ENCODE measurements around the gene ACOT7.

Gene ACOT7

DNA sequence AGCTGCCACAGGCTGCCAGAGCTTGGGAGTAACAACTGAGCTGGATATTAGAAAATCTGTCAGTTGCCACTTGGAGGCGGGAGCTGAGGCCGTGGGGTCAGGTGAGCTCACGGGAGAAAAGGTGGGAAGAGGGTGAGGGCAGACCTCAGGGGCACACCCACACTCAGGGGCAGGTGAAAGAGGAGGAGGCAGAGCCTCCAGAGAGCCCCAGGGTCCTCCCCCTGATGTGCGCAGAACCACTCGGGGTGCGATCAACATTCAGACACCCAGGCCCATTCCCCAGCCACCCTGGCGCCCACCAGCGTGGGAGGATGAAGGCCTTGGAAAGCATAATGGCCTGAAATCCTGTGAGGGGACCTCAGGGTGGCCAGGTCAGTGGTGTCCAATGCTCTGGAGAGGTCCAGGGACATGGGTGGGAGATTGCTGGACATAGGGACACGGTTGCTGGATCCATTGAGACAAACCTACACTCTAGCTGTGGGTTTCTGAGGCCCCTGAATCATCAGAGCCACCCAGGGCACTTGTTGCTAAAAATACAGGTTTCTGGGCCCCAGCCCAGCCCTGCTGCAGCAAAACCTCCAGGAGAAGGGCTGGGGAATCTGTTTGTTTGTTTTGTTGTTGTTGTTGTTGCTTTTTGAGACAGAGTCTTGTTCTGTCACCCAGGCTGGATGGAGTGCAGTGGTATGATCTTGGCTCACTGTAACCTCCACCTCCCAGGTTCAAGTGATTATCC lies 83.3 kb downstream of the ACOT7 start:
- TF ChIP-seq, protein P1, sequence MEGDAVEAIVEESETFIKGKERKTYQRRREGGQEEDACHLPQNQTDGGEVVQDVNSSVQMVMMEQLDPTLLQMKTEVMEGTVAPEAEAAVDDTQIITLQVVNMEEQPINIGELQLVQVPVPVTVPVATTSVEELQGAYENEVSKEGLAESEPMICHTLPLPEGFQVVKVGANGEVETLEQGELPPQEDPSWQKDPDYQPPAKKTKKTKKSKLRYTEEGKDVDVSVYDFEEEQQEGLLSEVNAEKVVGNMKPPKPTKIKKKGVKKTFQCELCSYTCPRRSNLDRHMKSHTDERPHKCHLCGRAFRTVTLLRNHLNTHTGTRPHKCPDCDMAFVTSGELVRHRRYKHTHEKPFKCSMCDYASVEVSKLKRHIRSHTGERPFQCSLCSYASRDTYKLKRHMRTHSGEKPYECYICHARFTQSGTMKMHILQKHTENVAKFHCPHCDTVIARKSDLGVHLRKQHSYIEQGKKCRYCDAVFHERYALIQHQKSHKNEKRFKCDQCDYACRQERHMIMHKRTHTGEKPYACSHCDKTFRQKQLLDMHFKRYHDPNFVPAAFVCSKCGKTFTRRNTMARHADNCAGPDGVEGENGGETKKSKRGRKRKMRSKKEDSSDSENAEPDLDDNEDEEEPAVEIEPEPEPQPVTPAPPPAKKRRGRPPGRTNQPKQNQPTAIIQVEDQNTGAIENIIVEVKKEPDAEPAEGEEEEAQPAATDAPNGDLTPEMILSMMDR (IDR thresholded peaks at IDR 0.05; ENCODE audit: insufficient read depth, low read length) = no peak
- TF ChIP-seq SPI1 (IDR thresholded peaks at IDR 0.05; ENCODE audit: borderline replicate concordance, low read depth) (no peak), GABPA (IDR thresholded peaks at IDR 0.05; ENCODE audit: low read depth) (no peak), POLR2AphosphoS5 (IDR thresholded peaks at IDR 0.05; ENCODE audit: low read depth) (no peak)
- TF ChIP-seq, protein P2, sequence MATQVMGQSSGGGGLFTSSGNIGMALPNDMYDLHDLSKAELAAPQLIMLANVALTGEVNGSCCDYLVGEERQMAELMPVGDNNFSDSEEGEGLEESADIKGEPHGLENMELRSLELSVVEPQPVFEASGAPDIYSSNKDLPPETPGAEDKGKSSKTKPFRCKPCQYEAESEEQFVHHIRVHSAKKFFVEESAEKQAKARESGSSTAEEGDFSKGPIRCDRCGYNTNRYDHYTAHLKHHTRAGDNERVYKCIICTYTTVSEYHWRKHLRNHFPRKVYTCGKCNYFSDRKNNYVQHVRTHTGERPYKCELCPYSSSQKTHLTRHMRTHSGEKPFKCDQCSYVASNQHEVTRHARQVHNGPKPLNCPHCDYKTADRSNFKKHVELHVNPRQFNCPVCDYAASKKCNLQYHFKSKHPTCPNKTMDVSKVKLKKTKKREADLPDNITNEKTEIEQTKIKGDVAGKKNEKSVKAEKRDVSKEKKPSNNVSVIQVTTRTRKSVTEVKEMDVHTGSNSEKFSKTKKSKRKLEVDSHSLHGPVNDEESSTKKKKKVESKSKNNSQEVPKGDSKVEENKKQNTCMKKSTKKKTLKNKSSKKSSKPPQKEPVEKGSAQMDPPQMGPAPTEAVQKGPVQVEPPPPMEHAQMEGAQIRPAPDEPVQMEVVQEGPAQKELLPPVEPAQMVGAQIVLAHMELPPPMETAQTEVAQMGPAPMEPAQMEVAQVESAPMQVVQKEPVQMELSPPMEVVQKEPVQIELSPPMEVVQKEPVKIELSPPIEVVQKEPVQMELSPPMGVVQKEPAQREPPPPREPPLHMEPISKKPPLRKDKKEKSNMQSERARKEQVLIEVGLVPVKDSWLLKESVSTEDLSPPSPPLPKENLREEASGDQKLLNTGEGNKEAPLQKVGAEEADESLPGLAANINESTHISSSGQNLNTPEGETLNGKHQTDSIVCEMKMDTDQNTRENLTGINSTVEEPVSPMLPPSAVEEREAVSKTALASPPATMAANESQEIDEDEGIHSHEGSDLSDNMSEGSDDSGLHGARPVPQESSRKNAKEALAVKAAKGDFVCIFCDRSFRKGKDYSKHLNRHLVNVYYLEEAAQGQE (IDR thresholded peaks at IDR 0.05; ENCODE audit: insufficient replicate concordance, low read depth) = no peak

DNA sequence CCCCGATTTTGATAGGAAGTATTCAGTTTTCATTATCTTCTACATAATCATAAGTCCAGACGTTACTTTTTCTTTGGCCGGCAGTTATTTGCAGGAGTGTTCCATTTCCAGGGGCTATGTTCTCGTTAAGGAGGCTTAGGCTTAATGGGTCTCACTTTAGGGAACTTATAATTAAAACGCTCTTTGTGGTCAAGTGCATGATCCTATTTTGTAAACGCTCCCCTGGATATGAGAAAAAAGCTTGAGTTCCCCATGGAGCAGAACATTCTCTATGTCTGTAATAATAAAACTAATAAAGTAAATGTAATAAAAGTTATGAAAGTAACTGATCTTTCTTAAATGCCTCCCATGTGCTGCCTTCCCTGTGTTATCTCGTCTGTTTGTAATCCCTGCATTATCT lies 84.0 kb downstream of the ACOT7 start:
- TF ChIP-seq GABPA (IDR thresholded peaks at IDR 0.05; ENCODE audit: low read depth) = no peak
- TF ChIP-seq, protein P1 (IDR thresholded peaks at IDR 0.05; ENCODE audit: insufficient read depth, low read length) = no peak
- TF ChIP-seq, protein P2 (IDR thresholded peaks at IDR 0.05; ENCODE audit: insufficient replicate concordance, low read depth) = no peak
- TF ChIP-seq POLR2AphosphoS5 (IDR thresholded peaks at IDR 0.05; ENCODE audit: low read depth) = no peak
- TF ChIP-seq SPI1 (IDR thresholded peaks at IDR 0.05; ENCODE audit: borderline replicate concordance, low read depth) = no peak
- Histone ChIP-seq H3K27ac (replicated peaks) (no peak overlapping the region), H3K27me3 (ENCODE audit: insufficient read depth, poor library complexity, severe bottlenecking) (no peaks in the 10 kb centered on the region), H3K4me3 (replicated peaks; ENCODE audit: insufficient read depth, low read length) (no peak overlapping the region)
- DNase-seq (ENCODE audit: low read depth in 1 of 2, low spot score in 1 of 2) = no peak

More for the DNA sequence above, 83.3 kb downstream of the ACOT7 start:
- no peaks in the 10 kb centered on the region for H3K27me3 ChIP-seq (ENCODE audit: insufficient read depth, poor library complexity, severe bottlenecking)
- H3K27ac ChIP-seq (replicated peaks) = no peak overlapping the region
- no peak for DNase-seq (ENCODE audit: low read depth in 1 of 2, low spot score in 1 of 2)
- no peak overlapping the region for H3K4me3 ChIP-seq (replicated peaks; ENCODE audit: insufficient read depth, low read length)

DNA sequence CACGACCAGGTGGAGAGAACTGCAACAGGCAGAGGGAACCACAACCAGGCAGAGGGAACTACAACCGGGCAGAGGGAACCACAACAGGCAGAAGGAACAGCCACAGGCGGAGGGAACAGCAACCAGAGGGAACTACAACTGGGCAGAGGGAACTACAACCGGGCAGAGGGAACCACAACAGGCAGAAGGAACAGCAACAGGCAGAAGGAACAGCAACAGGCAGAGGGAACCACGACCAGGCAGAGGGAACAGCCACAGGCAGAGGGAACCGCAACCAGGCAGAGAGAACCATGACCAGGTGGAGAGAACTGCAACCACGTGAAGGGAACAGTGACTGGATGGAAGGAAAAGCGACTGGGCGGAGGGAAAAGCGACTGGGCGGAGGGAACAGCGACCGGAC lies 85.1 kb downstream of the ACOT7 start:
- peak in 1 of 2 experiments; percentile 46 for DNase-seq (ENCODE audit: low read depth in 1 of 2, low spot score in 1 of 2)

More for the DNA sequence above, 85.1 kb downstream of the ACOT7 start:
- H3K4me3 ChIP-seq (replicated peaks; ENCODE audit: insufficient read depth, low read length) = no peak overlapping the region
- TF ChIP-seq, protein P1 (IDR thresholded peaks at IDR 0.05; ENCODE audit: insufficient read depth, low read length) = no peak
- TF ChIP-seq GABPA (IDR thresholded peaks at IDR 0.05; ENCODE audit: low read depth) (no peak), SPI1 (IDR thresholded peaks at IDR 0.05; ENCODE audit: borderline replicate concordance, low read depth) (no peak), POLR2AphosphoS5 (IDR thresholded peaks at IDR 0.05; ENCODE audit: low read depth) (no peak)
- TF ChIP-seq, protein P2 (IDR thresholded peaks at IDR 0.05; ENCODE audit: insufficient replicate concordance, low read depth) = no peak
- no peak overlapping the region for H3K27ac ChIP-seq (replicated peaks)
- no peaks in the 10 kb centered on the region for H3K27me3 ChIP-seq (ENCODE audit: insufficient read depth, poor library complexity, severe bottlenecking)

Measured in HL-60 (cell line).